Stimulated activated CD4-positive, alpha-beta T cell treated with anti-CD3 and anti-CD28 coated beads, Interleukin-4, amount 100 ng/mL, for 1 hour (primary cell): ENCODE results near the gene SPRYD3.
A peak's percentile ranks its signal among the peaks of the same experiment; 100 is the strongest.
"Not testable (repeated sequence)": the region's sequence is repeated elsewhere in the genome, so short reads cannot be mapped to it uniquely, and the experiment has no call there.

Experiments
- DNase-seq: peaks from one replicate; pipeline ENCODE4 v3.0.0-alpha.2; 2020

SPRYD3 gene

GRCh38 chr12:53049571-53050318, 29.4 kb downstream of the SPRYD3 start, which contains the start of gene TNS2:
TSS of gene TNS2 (plus strand) at chr12:53050065. CDS start at chr12:53050186, 121 bp downstream.
- DNase-seq = no peak

DNA sequence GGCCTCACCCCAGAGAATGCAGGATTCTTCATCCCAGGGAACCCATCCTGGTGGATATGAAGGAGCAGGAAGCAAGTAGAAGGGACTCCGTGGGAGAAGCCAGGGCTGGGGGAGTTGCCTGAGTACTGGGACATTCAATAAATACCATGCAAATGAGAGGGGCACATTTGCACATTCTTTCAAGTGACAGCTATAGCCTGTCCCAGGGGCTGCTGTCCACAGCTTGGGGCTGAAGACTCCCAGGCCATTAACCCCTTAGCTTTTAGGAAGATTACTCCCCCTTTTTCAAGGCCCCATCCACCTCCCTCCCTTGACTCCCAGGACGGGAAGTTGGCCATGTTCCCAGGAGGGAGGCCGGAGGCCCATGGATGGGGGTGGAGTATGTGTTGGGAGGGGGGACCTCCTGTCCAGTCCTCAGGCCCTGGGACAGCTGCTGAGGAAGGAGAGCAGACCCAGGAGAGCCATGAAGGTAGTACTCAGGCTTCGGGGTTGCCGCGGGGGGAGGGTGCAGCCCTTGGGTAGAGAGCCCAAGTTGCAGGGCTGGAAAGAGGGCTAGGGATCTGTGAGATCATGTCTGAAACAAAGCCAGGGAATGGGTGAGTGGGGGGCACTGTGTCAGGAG, 30.3 kb downstream of the SPRYD3 start:
- no peak for DNase-seq

GRCh38 chr12:53048033-53048779, 31.0 kb downstream of the SPRYD3 start:
- DNase-seq = no peak

DNA sequence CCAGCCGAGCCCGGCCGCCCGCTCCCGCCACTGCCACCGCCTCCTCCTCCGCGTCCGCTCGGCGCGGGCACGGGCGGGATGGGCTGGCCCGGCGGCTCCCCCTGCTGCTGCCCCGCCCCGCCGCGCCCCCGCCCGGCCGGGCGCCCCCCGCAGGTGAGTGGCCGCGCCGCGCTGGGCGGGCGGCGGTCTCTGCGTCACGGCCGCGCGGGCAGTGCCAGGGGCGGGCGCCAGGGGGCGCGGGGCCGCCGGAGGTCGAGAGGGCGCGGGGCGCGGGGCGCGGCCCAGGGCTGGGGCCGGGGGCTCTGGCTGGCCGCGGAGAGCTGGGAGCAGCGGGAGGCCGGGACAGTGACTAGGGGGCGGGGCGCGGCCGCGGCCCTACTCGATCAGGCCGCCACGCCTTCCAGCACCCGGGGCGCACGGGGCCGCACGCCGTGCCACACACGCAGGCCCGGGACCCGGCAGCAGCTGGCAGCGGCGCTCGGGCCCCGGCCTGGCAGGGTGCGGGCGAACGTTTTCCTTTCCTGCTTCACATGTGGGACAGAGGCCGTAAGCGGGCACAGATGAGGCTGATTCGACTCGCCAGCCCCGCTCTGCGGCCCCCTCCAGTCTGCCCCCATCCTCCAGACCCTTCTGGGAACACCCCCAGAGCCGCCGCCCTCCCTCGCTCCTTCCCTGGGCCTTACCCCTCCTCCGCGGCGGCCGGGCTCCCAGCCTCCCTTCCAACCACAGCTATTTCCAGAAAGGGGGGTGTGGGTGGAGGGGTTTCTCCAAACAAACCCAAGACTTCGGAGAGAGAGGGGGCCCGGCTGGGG, 31.8 kb downstream of the SPRYD3 start:
- peak; percentile 70 for DNase-seq

DNA sequence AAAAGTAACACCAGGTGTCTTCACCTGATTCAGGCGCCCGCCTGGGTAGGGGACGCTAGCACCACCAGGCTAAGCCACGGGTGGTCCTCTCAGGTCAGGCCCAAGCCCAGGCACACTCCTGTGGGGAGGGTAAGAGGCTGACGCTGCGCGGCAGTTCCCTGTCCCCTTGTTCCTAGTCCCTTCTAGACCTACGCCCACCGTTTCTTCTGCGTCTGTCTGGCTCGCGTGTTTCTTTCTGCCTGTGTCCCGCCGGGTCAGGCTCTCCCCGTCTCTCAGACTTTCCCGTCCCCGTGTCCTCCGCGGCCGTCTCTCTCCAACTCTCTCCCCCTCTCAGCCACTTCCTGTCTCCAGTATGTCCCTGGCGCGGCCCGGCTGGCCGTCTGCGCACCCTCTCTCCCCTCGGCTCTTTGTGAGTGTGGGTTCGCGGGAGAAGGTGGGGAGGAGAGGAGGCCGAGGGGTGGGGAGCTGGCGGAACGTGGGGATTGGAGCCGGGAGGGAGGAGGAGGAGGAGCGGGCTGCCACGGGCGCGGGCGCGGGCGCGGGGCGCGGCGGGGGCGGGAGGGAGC, 32.5 kb downstream of the SPRYD3 start:
- DNase-seq = peak; percentile 37

DNA sequence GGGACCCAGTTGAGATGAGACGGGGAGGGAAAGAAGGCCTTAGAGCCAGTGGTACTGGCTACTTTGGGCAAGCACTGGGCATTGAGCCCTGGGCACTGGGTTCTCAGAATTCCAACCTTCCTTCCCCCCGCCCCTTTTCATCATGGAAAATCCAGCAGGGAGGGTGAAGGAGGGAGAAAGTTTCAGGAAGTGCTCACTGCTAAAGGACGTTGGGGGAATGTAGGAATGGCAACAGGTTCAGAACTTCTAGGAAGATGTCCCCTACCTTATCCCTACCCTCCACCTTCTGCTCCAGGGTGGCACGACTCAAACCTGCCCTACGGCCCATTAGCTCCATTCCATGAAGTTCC, 33.5 kb downstream of the SPRYD3 start:
- no peak for DNase-seq

GRCh38 chr12:53044896-53045695, 34.1 kb downstream of the SPRYD3 start:
- DNase-seq = no peak

DNA sequence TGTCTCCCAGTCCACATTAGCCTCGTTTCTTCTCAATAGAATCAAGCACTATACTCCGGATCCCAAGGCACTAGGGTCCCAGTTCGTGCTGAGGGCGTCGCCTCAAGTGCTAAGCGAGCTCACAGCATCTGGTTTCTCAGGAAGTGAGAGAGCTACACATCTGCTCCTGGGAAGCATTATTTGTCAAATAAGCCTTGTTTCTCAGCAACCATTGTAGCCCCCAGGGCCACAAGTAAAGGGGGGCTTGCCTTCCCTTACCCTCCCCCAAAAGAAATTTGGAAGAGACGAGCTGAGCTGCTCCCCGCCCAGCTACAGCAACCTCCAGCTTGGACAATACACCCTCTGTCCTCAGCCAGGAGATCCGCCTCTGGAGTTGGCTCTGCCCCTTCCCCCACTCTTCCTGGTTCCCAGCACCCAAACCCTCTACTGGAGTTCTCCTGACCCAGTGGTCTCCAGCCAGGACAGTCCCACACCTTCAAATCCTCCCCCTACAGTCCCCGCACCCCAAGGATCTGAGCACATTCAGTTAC, 35.1 kb downstream of the SPRYD3 start:
- DNase-seq = no peak

DNA sequence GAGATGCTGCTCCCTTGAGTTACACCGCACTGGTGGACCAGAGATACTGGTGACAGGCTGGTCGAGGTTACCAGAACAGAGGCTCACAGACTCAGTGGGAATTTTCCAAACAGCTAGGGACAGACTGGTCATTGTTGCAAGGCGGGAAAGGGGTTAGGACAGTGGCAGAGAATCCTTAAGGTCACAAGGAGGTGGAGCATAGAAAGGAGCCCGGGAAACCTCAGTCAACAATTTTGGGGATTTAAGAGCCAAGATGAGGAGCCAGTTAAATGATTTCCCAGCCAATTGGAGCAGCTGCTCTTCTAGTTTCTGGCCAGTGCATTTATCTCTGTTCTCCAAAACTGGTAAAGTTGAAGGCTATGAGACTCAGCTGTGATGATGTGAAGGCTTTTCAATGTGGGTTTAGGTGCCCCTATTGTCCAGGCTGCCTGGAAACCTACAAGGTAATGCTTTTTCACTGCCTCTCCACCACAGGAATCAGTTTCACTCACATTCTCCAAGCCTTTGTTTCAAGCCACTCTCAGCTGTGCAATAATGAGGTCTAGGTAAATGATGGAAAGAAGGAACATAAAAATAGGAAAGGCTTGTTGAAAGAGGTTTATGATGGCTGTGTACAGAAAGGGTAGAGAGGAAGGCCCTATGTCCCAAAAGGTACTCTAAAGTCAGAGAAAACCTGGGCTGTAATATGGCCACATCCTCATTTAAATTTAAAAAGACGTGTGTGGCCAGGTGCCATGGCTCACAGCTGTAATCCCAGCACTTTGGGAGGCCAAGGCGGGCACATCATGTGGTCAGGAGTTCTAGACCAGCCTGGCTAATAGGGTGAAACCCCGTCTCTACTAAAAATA, 36.4 kb downstream of the SPRYD3 start:
- no peak for DNase-seq

GRCh38 chr12:53039851-53040250, 39.3 kb downstream of the SPRYD3 start:
- no peak for DNase-seq

GRCh38 chr12:53036802-53037201, 42.4 kb downstream of the SPRYD3 start:
- DNase-seq = no peak

DNA sequence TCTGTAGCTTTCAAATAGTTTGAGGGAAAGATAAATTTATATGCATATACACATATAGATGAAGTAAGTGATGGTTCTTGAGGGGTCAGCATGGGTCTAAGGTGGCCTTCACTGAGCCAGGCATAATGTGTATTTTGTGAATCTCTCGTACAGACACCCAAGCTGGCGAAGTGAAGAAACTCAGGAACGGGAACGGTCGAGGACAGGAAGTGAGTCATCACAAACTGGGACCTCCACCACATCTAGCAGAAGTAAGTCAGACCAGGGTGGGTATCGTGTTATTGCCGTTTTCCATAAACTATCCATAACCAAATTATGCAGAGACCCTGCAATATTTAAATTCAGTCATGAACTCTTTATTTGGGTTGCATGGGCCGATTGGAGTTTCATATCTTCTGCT, 44.7 kb downstream of the SPRYD3 start:
- DNase-seq = no peak

GRCh38 chr12:53033832-53034231, 45.4 kb downstream of the SPRYD3 start:
- DNase-seq = not testable (repeated sequence)

GRCh38 chr12:53031616-53032015, 47.6 kb downstream of the SPRYD3 start:
- DNase-seq = no peak

DNA sequence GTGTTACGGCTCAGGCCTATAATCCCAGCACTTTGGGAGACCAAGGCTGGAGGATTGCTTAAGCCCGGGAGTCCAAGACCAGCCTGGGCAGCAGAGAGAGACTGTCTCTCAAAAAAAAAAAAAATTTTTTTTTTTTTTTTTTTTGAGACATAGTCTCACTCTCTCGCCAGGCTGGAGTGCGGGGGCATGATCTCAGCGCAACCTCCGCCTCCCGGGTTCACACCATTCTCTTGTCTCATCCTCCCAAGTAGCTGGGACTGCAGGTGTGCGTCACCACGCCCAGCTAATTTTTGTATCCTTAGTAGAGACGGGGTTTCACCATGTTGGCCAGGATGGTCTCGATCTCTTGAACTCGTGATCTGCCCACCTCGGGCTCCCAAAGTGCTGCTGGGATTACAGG, 52.2 kb downstream of the SPRYD3 start:
- DNase-seq = not testable (repeated sequence)

- no peak for DNase-seq
Measured at GRCh38 chr12:53025250-53025649, 53.9 kb downstream of the SPRYD3 start.

- no peak for DNase-seq
Measured at GRCh38 chr12:53014709-53015108, 64.5 kb downstream of the SPRYD3 start.
